A673 (cell line): ENCODE measurements around the gene MAML1.

Experiments used
- CTCF ChIP-seq: fragments of 300-800, 200-600 bp; sonication (generic); conservative IDR thresholded peaks from 2 replicates; pipeline ENCODE4 v1.5.1; 2017; ENCODE audit warnings: low read depth, mild to moderate bottlenecking, antibody characterized with exemption, low read length, moderate library complexity, mixed read lengths
- EZH2 ChIP-seq: fragments of 200-600 bp; sonication (generic); IDR thresholded peaks from 2 replicates; pipeline ENCODE4 v1.6.1; 2017; ENCODE audit warnings: borderline replicate concordance, low read depth, mild to moderate bottlenecking, mixed read lengths, antibody characterized with exemption, low read length; ENCODE audit not compliant: poor library complexity, severe bottlenecking

DNA sequence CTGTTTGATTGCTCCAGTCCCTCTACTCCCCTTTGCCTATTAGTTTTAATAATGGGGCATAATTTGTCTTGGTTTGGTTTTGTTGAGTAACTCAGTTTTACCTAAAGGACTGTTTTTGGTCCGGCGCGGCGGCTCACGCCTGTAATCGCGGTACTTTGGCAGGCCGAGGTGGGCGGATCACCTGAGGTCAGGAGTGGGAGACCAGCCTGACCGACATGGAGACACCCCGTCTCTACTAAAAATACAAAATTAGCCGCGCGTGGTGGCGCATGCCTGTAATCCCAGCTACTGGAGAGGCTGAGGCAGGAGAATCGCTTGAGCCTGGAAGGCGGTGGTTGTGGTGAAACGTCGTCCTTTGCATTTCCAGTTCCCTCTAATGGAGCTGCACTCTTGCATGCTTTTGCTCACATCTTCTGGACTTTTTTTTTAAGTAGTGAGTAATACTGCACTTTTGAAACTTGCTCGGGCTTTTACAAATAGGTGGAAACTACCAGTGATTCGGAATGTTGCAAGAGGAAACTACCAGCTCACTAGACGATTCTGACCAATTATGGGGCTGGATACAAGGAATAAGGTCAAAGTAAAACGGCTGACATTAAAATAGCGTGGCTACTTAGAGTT, 721 bp upstream of the MAML1 start:
- TF ChIP-seq EZH2 (no peak), CTCF (no peak)
